ENCODE measurements around the gene PDP2. TPM values are rescaled to one million over a fixed set of nuclear protein-coding genes. Genes with fewer than 3 reads are reported as not detected.
"Not testable (repeated sequence)": the region's sequence is repeated elsewhere in the genome, so short reads cannot be mapped to it uniquely, and the experiment has no call there.

Gene PDP2
- total and polyA plus RNA-seq, 2 donors from 2014 or later, result 5.1 to 9.2 TPM

- Histone ChIP-seq H3K9ac (ENCODE audit: low read length in 3 of 3) (no peak overlapping the region), H3K27me3 (ENCODE audit: control insufficient read depth, insufficient read depth, low read length) (no peaks in the 10 kb centered on the region), H3K4me1 (ENCODE audit: control insufficient read depth in 2 of 3, insufficient read depth in 2 of 3, low read depth in 1 of 3, low read length in 3 of 3) (peaks cover 0 to 8% (median 4%) of the 10 kb centered on the region in 3 donors), H3K9me3 (ENCODE audit: control insufficient read depth in 2 of 3, insufficient read depth in 1 of 3, low read length in 3 of 3) (no peaks in the 10 kb centered on the region), H3K36me3 (ENCODE audit: control insufficient read depth in 2 of 3, insufficient read depth in 3 of 3, low read length in 3 of 3) (no peaks in the 10 kb centered on the region), H3K27ac (ENCODE audit: low read depth in 2 of 2, low read length in 2 of 2) (no peak overlapping the region), H3K4me3 (ENCODE audit: low read length in 3 of 3) (no peak overlapping the region)
- DNase-seq (peak in 1 of 5 donors; percentile 14), FAIRE-seq (no peak)
- intact Hi-C loops (cut with DNase I), result loop anchor here (10.0 kb wide), 1 partner anchor 145 kb away; no protein-coding TSS in a partner anchor
- TF ChIP-seq CTCF (IDR thresholded peaks at IDR 0.05; ENCODE audit: borderline replicate concordance, extremely low read depth, insufficient read depth), result no peak
Measured at GRCh38 chr16:66869424-66869823, 10.9 kb upstream of the PDP2 start.

GRCh38 chr16:66871363-66871762, 9.0 kb upstream of the PDP2 start:
- FAIRE-seq; H3K27ac ChIP-seq (ENCODE audit: low read depth in 2 of 2, low read length in 2 of 2); H3K27me3 ChIP-seq (ENCODE audit: control insufficient read depth, insufficient read depth, low read length); H3K4me3 ChIP-seq (ENCODE audit: low read length in 3 of 3); H3K9me3 ChIP-seq (ENCODE audit: control insufficient read depth in 2 of 3, insufficient read depth in 1 of 3, low read length in 3 of 3); intact Hi-C loops (cut with DNase I); H3K36me3 ChIP-seq (ENCODE audit: control insufficient read depth in 2 of 3, insufficient read depth in 3 of 3, low read length in 3 of 3); H3K4me1 ChIP-seq (ENCODE audit: control insufficient read depth in 2 of 3, insufficient read depth in 2 of 3, low read depth in 1 of 3, low read length in 3 of 3): not testable (repeated sequence)
- peak in 1 of 5 donors; percentile 10 for DNase-seq
- H3K9ac ChIP-seq (ENCODE audit: low read length in 3 of 3), result peak overlapping the region in 1 of 3 donors; percentile 32

GRCh38 chr16:66871840-66872239, 8.5 kb upstream of the PDP2 start:
- peak overlapping the region in 1 of 3 donors; percentile 32 for H3K9ac ChIP-seq (ENCODE audit: low read length in 3 of 3)
- FAIRE-seq (no peak), DNase-seq (peak in 1 of 5 donors; percentile 45)
- H3K27ac ChIP-seq (ENCODE audit: low read depth in 2 of 2, low read length in 2 of 2), result no peak overlapping the region
- no peaks in the 10 kb centered on the region for H3K27me3 ChIP-seq (ENCODE audit: control insufficient read depth, insufficient read depth, low read length)
- TF ChIP-seq CTCF (IDR thresholded peaks at IDR 0.05; ENCODE audit: borderline replicate concordance, extremely low read depth, insufficient read depth), result no peak
- H3K4me1 ChIP-seq (ENCODE audit: control insufficient read depth in 2 of 3, insufficient read depth in 2 of 3, low read depth in 1 of 3, low read length in 3 of 3), result peaks cover 0 to 8% (median 6%) of the 10 kb centered on the region in 3 donors
- no peak overlapping the region for H3K4me3 ChIP-seq (ENCODE audit: low read length in 3 of 3)
- intact Hi-C loops (cut with DNase I), result no loop called here
- H3K9me3 ChIP-seq (ENCODE audit: control insufficient read depth in 2 of 3, insufficient read depth in 1 of 3, low read length in 3 of 3), result no peaks in the 10 kb centered on the region
- H3K36me3 ChIP-seq (ENCODE audit: control insufficient read depth in 2 of 3, insufficient read depth in 3 of 3, low read length in 3 of 3), result no peaks in the 10 kb centered on the region

- H3K27me3 ChIP-seq (ENCODE audit: control insufficient read depth, insufficient read depth, low read length), result no peaks in the 10 kb centered on the region
- peak overlapping the region in 2 of 3 donors; percentile 48 to 59 for H3K4me3 ChIP-seq (ENCODE audit: low read length in 3 of 3)
- FAIRE-seq (no peak), DNase-seq (no peak)
- no peaks in the 10 kb centered on the region for H3K36me3 ChIP-seq (ENCODE audit: control insufficient read depth in 2 of 3, insufficient read depth in 3 of 3, low read length in 3 of 3)
- peak overlapping the region in 1 of 3 donors; percentile 77 for H3K9ac ChIP-seq (ENCODE audit: low read length in 3 of 3)
- no peaks in the 10 kb centered on the region for H3K9me3 ChIP-seq (ENCODE audit: control insufficient read depth in 2 of 3, insufficient read depth in 1 of 3, low read length in 3 of 3)
- no peak for TF ChIP-seq CTCF (IDR thresholded peaks at IDR 0.05; ENCODE audit: borderline replicate concordance, extremely low read depth, insufficient read depth)
- H3K27ac ChIP-seq (ENCODE audit: low read depth in 2 of 2, low read length in 2 of 2), result peak overlapping the region in 1 of 2 donors; percentile 80
- peaks cover 0 to 8% (median 6%) of the 10 kb centered on the region in 3 donors for H3K4me1 ChIP-seq (ENCODE audit: control insufficient read depth in 2 of 3, insufficient read depth in 2 of 3, low read depth in 1 of 3, low read length in 3 of 3)
- intact Hi-C loops (cut with DNase I), result no loop called here
Measured at GRCh38 chr16:66872559-66872942, 7.8 kb upstream of the PDP2 start.

Data from kidney (tissue), 14 donors.